ENCODE measurements around the gene SPOUT1.

DNA sequence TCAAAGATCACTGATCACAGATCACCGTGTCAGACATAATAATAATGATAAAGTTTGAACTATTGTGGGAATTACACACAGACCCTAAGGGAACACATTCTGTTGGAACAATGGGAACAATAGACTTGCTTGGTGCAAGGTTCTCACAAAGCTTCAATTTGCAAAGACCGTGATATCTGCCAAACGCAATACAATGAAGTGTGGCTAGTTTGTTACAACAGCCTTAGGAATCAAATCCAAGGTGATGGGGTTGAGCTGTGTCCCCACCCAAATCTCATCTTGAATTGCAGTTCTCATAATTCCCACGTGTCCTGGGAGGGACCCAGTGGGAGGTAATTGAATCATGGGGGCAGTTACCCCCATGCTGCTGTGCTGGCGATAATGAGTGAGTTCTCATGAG is 31.3 kb upstream of the SPOUT1 start:
- TF ChIP-seq EZH2 (IDR thresholded peaks at IDR 0.05; ENCODE audit: insufficient read depth, poor library complexity, severe bottlenecking) (no peak), EZH2phosphoT487 (IDR thresholded peaks at IDR 0.05; ENCODE audit: insufficient read depth, low read depth) (no peak)

Data from GM23248 (cell line).